Ovary (tissue), 3 donors: ENCODE measurements around the gene FEZF2.

Source experiments
- POLR2A ChIP-seq: fragments of 450-650 bp; IDR thresholded peaks from one replicate; pipeline ENCODE4 v1.6.1; 2017; ENCODE audit warnings: antibody characterized with exemption, mild to moderate bottlenecking, moderate library complexity
- TF ChIP-seq, protein P1 (sequence below), 3 donors: fragments of 450-650 bp in 2 of 3; fragments of 200-600 bp in 1 of 3; IDR thresholded peaks; one replicate each; pipeline versions ENCODE4 v1.5.1 to v1.8.0; 2016 to 2022; ENCODE audit warnings: antibody characterized with exemption in 3 of 3, mild to moderate bottlenecking in 1 of 3
- donor health status: DM: no; HTN: no; CAD: no.

DNA sequence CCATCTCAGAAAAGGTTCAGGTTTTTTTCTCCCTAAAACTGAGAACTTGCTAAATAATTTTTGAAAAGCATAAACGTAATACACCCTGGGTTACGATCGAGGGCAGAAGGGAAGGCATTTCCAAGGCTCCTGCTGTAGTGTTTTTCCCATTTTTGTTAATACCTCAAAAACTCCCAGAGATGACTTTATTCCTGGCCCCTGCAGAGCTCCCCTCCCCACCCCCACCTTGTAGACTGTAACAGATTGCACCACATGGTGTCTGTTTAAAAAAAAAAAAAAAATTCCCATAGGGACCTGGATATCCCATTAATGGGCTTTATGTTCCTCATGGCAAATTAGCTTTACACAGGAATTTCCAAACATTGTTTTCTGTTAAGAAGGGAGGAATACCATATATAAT is 38.2 kb downstream of the FEZF2 start:
- no peak for TF ChIP-seq POLR2A
- TF ChIP-seq, protein P1, sequence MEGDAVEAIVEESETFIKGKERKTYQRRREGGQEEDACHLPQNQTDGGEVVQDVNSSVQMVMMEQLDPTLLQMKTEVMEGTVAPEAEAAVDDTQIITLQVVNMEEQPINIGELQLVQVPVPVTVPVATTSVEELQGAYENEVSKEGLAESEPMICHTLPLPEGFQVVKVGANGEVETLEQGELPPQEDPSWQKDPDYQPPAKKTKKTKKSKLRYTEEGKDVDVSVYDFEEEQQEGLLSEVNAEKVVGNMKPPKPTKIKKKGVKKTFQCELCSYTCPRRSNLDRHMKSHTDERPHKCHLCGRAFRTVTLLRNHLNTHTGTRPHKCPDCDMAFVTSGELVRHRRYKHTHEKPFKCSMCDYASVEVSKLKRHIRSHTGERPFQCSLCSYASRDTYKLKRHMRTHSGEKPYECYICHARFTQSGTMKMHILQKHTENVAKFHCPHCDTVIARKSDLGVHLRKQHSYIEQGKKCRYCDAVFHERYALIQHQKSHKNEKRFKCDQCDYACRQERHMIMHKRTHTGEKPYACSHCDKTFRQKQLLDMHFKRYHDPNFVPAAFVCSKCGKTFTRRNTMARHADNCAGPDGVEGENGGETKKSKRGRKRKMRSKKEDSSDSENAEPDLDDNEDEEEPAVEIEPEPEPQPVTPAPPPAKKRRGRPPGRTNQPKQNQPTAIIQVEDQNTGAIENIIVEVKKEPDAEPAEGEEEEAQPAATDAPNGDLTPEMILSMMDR (IDR thresholded peaks at IDR 0.05), result no peak
